ENCODE data around the gene PPP2R2C. TPM values are rescaled to one million over a fixed set of nuclear protein-coding genes. Genes with fewer than 3 reads are reported as not detected.

The PPP2R2C gene
- total RNA-seq, 1 donor from 2014 or later: 10.8 TPM

- TF ChIP-seq CTCF (conservative IDR thresholded peaks at IDR 0.05): no peak
- Mint-ChIP-seq H3K36me3 (no peaks in the 10 kb centered on the region), H3K27ac (no peak overlapping the region), H3K9me3 (no peaks in the 10 kb centered on the region), H3K4me3 (no peak overlapping the region), H3K4me1 (ENCODE audit: unreplicated experiment) (no peaks in the 10 kb centered on the region), H3K27me3 (peaks cover 3% of the 10 kb centered on the region)
- no peak for DNase-seq (ENCODE audit: extremely low spot score, unreplicated experiment)
Observed at GRCh38 chr4:6321361-6321760, 151.1 kb downstream of the PPP2R2C start.

GRCh38 chr4:6320663-6321062 is 151.8 kb downstream of the PPP2R2C start:
- no peaks in the 10 kb centered on the region for H3K4me1 Mint-ChIP-seq (ENCODE audit: unreplicated experiment)
- no peak for DNase-seq (ENCODE audit: extremely low spot score, unreplicated experiment)
- TF ChIP-seq CTCF (conservative IDR thresholded peaks at IDR 0.05): no peak
- H3K36me3 Mint-ChIP-seq: no peaks in the 10 kb centered on the region
- no peaks in the 10 kb centered on the region for H3K9me3 Mint-ChIP-seq
- no peak overlapping the region for H3K27ac Mint-ChIP-seq
- peaks cover 3% of the 10 kb centered on the region for H3K27me3 Mint-ChIP-seq
- no peak overlapping the region for H3K4me3 Mint-ChIP-seq

- TF ChIP-seq CTCF (conservative IDR thresholded peaks at IDR 0.05): no peak
- no peak for DNase-seq (ENCODE audit: extremely low spot score, unreplicated experiment)
- Mint-ChIP-seq H3K27ac (no peak overlapping the region), H3K27me3 (peaks cover 3% of the 10 kb centered on the region), H3K36me3 (no peaks in the 10 kb centered on the region), H3K4me1 (ENCODE audit: unreplicated experiment) (no peaks in the 10 kb centered on the region), H3K4me3 (no peak overlapping the region), H3K9me3 (no peaks in the 10 kb centered on the region)
Observed at GRCh38 chr4:6319530-6320150, 152.8 kb downstream of the PPP2R2C start.

- no peak overlapping the region for H3K4me3 Mint-ChIP-seq
- no peak overlapping the region for H3K27ac Mint-ChIP-seq
- DNase-seq (ENCODE audit: extremely low spot score, unreplicated experiment): no peak
- TF ChIP-seq CTCF (conservative IDR thresholded peaks at IDR 0.05): no peak
- peaks cover 2% of the 10 kb centered on the region for H3K4me1 Mint-ChIP-seq (ENCODE audit: unreplicated experiment)
- H3K36me3 Mint-ChIP-seq: peaks cover 2% of the 10 kb centered on the region
- H3K9me3 Mint-ChIP-seq: peaks cover 2% of the 10 kb centered on the region
- H3K27me3 Mint-ChIP-seq: peaks cover 4% of the 10 kb centered on the region
Observed at GRCh38 chr4:6318206-6318605, 154.2 kb downstream of the PPP2R2C start.

GRCh38 chr4:6316461-6317003 is 155.9 kb downstream of the PPP2R2C start:
- DNase-seq (ENCODE audit: extremely low spot score, unreplicated experiment): no peak
- Mint-ChIP-seq H3K36me3 (peaks cover 4% of the 10 kb centered on the region), H3K4me1 (ENCODE audit: unreplicated experiment) (peaks cover 6% of the 10 kb centered on the region), H3K4me3 (no peak overlapping the region), H3K27me3 (peaks cover 6% of the 10 kb centered on the region), H3K27ac (no peak overlapping the region), H3K9me3 (peaks cover 6% of the 10 kb centered on the region)
- no peak for TF ChIP-seq CTCF (conservative IDR thresholded peaks at IDR 0.05)
